ENCODE data around the gene HBG1. TPM values are rescaled to one million over a fixed set of nuclear protein-coding genes. Genes with fewer than 3 reads are reported as not detected.

Gene HBG1
- total and polyA plus RNA-seq, 2 of the 8 experiments (the other 6 are each of a cell fraction or from before 2014, with no cell fraction given), result 0.26 TPM; not detected in 1

GRCh38 chr11:5266609-5267008, 17.0 kb upstream of the HBG1 start:
- Histone ChIP-seq H3K79me1 (ENCODE audit: low read depth, low read length) (no peaks in the 10 kb centered on the region), H2BK12ac (ENCODE audit: low read depth, low read length) (no peak overlapping the region), H2BK15ac (ENCODE audit: low read length) (no peak overlapping the region), H3K4ac (replicated peaks; ENCODE audit: insufficient read length, low read depth, low read length) (no peak overlapping the region), H3K23ac (ENCODE audit: insufficient read length) (no peak overlapping the region), H3K36me3 (ENCODE audit: control insufficient read depth in 2 of 4, insufficient read depth in 4 of 4, low read length in 3 of 4) (no peaks in the 10 kb centered on the region), H4K5ac (ENCODE audit: insufficient read length, low read depth, low read length) (no peak overlapping the region), H3K4me1 (replicated peaks in 1 of 4; ENCODE audit: control insufficient read depth in 3 of 4, insufficient read depth in 4 of 4, low read length in 3 of 4) (no peaks in the 10 kb centered on the region), H3K4me2 (ENCODE audit: insufficient read depth in 1 of 2, low read depth in 2 of 2, low read length in 2 of 2) (no peak overlapping the region), H2AFZ (ENCODE audit: low read length) (no peak overlapping the region), H3K27ac (ENCODE audit: low read depth, low read length) (no peak overlapping the region), H4K91ac (replicated peaks; ENCODE audit: insufficient read length, low read length) (no peak overlapping the region), H3K56ac (replicated peaks; ENCODE audit: insufficient read length, low read depth, low read length) (no peak overlapping the region), H3K27me3 (replicated peaks in 1 of 4; ENCODE audit: control insufficient read depth in 3 of 4, extremely low read depth in 1 of 4, insufficient read depth in 3 of 4, low read length in 3 of 4) (no peaks in the 10 kb centered on the region), H3K9me3 (ENCODE audit: insufficient read depth in 2 of 2, low read depth in 1 of 2, low read length in 1 of 2) (no peaks in the 10 kb centered on the region), H2BK20ac (ENCODE audit: low read length) (no peak overlapping the region), H2BK5ac (ENCODE audit: low read depth, low read length) (no peak overlapping the region), H2BK120ac (replicated peaks; ENCODE audit: low read depth, low read length) (no peak overlapping the region), H4K8ac (ENCODE audit: extremely low read depth, insufficient read depth, low read length) (no peak overlapping the region), H3K18ac (ENCODE audit: extremely low read depth, low read length) (no peak overlapping the region), H3K14ac (ENCODE audit: insufficient read length) (no peak overlapping the region), H3K79me2 (ENCODE audit: control insufficient read depth in 1 of 2, insufficient read depth in 2 of 2, low read length in 2 of 2) (no peaks in the 10 kb centered on the region), H4K20me1 (replicated peaks in 1 of 2; ENCODE audit: control insufficient read depth in 1 of 2, insufficient read depth in 2 of 2, low read length in 2 of 2) (no peaks in the 10 kb centered on the region), H2AK5ac (ENCODE audit: low read depth, low read length) (no peak overlapping the region), H3K23me2 (ENCODE audit: low read depth, low read length) (no peaks in the 10 kb centered on the region), H3K4me3 (ENCODE audit: extremely low read depth in 1 of 4, insufficient read depth in 2 of 4, low read depth in 3 of 4, low read length in 4 of 4) (no peak overlapping the region), H3K9ac (replicated peaks in 1 of 4; ENCODE audit: extremely low read depth in 1 of 4, low read depth in 3 of 4, low read length in 3 of 4) (no peak overlapping the region)
- TF ChIP-seq CHD2 (IDR thresholded peaks at IDR 0.05; ENCODE audit: low read length) (no peak), POLR2A (IDR thresholded peaks at IDR 0.05; ENCODE audit: control extremely low read depth in 1 of 2, low read depth in 2 of 2, low read length in 2 of 2) (no peak), RAD21 (IDR thresholded peaks at IDR 0.05 in 1 of 2, conservative IDR thresholded peaks at IDR 0.05 in 1 of 2; ENCODE audit: low read depth in 2 of 2, low read length in 2 of 2) (no peak), BACH1 (IDR thresholded peaks at IDR 0.05; ENCODE audit: low read length) (no peak), JUN (IDR thresholded peaks at IDR 0.05; ENCODE audit: low read depth, low read length) (no peak), SP1 (IDR thresholded peaks at IDR 0.05; ENCODE audit: low read depth, low read length) (no peak), MAFK (IDR thresholded peaks at IDR 0.05; ENCODE audit: low read depth, low read length) (no peak), POLR2AphosphoS5 (IDR thresholded peaks at IDR 0.05; ENCODE audit: low read depth, low read length) (no peak), RNF2 (IDR thresholded peaks at IDR 0.05; ENCODE audit: borderline replicate concordance, low read depth, low read length, missing control alignments, poor library complexity, severe bottlenecking) (no peak), CBX5 (IDR thresholded peaks at IDR 0.05; ENCODE audit: low read depth, low read length) (no peak), CEBPB (IDR thresholded peaks at IDR 0.05; ENCODE audit: low read depth, low read length) (no peak), NRF1 (IDR thresholded peaks at IDR 0.05; ENCODE audit: low read depth, low read length) (no peak)
- TF ChIP-seq, protein P1, sequence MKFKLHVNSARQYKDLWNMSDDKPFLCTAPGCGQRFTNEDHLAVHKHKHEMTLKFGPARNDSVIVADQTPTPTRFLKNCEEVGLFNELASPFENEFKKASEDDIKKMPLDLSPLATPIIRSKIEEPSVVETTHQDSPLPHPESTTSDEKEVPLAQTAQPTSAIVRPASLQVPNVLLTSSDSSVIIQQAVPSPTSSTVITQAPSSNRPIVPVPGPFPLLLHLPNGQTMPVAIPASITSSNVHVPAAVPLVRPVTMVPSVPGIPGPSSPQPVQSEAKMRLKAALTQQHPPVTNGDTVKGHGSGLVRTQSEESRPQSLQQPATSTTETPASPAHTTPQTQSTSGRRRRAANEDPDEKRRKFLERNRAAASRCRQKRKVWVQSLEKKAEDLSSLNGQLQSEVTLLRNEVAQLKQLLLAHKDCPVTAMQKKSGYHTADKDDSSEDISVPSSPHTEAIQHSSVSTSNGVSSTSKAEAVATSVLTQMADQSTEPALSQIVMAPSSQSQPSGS (IDR thresholded peaks at IDR 0.05; ENCODE audit: low read length), result no peak
- DNase-seq (ENCODE audit: low read depth in 1 of 2, low spot score in 2 of 2) (no peak), FAIRE-seq (no peak)
- POLR2A ChIA-PET (ENCODE audit: partially characterized antibody), result no interaction called here
- CTCF ChIA-PET (ENCODE audit: partially characterized antibody), result no interaction called here

Data from H1 (cell line).